HG03045 (cell line): ENCODE data around the gene GFY.
"Not testable (repeated sequence)": the region's sequence is repeated elsewhere in the genome, so short reads cannot be mapped to it uniquely, and the experiment has no call there.

Source experiments
- ATAC-seq: cut with Tn5 transposase; IDR thresholded peaks from one replicate; pipeline ENCODE4 v1.9.1; 2021; ENCODE audit warnings: mild to moderate bottlenecking, moderate library complexity; ENCODE audit not compliant: unreplicated experiment

Gene GFY

GRCh38 chr19:49443366-49444099 is 18.3 kb downstream of the GFY start:
- peak; percentile 73 for ATAC-seq

- ATAC-seq, result not testable (repeated sequence)
Measured at GRCh38 chr19:49444100-49444700, 19.0 kb downstream of the GFY start.

GRCh38 chr19:49445997-49446396 is 20.8 kb downstream of the GFY start:
- ATAC-seq, result no peak

- no peak for ATAC-seq
Measured at GRCh38 chr19:49447485-49448431, 22.6 kb downstream of the GFY start.

- no peak for ATAC-seq
Measured at GRCh38 chr19:49448432-49448786, 23.2 kb downstream of the GFY start.

GRCh38 chr19:49450405-49450804 is 25.2 kb downstream of the GFY start:
- no peak for ATAC-seq

- peak; percentile 55 for ATAC-seq
Measured at GRCh38 chr19:49451430-49452181, 26.4 kb downstream of the GFY start, which contains the start of gene PIH1D1. TSS of gene PIH1D1 (minus strand) at chr19:49451814. CDS start at chr19:49451574, 240 bp downstream.

GRCh38 chr19:49453013-49453756 is 28.0 kb downstream of the GFY start, which contains the start of gene ALDH16A1:
TSS of gene ALDH16A1 (plus strand) at chr19:49453225. CDS start at chr19:49453332, 107 bp downstream.
- peak; percentile 83 for ATAC-seq

GRCh38 chr19:49453757-49454240 is 28.6 kb downstream of the GFY start:
- ATAC-seq, result no peak

GRCh38 chr19:49455773-49456172 is 30.6 kb downstream of the GFY start:
- no peak for ATAC-seq

GRCh38 chr19:49456326-49456725 is 31.1 kb downstream of the GFY start:
- no peak for ATAC-seq

- ATAC-seq, result no peak
Measured at GRCh38 chr19:49458567-49458903, 33.3 kb downstream of the GFY start.

GRCh38 chr19:49459388-49459787 is 34.2 kb downstream of the GFY start:
- no peak for ATAC-seq

GRCh38 chr19:49461130-49461529 is 35.9 kb downstream of the GFY start:
- ATAC-seq, result not testable (repeated sequence)

- ATAC-seq, result no peak
Measured at GRCh38 chr19:49461656-49462055, 36.5 kb downstream of the GFY start.

- ATAC-seq, result no peak
Measured at GRCh38 chr19:49462492-49462891, 37.3 kb downstream of the GFY start.

GRCh38 chr19:49463960-49464740 is 39.0 kb downstream of the GFY start:
- ATAC-seq, result no peak

- no peak for ATAC-seq
Measured at GRCh38 chr19:49465371-49465770, 40.2 kb downstream of the GFY start.

GRCh38 chr19:49468199-49468598 is 43.0 kb downstream of the GFY start:
- ATAC-seq, result no peak
